ENCODE results near the gene EML4.
A peak's percentile ranks its signal among the peaks of the same experiment; 100 is the strongest.
"Not testable (repeated sequence)": the region's sequence is repeated elsewhere in the genome, so short reads cannot be mapped to it uniquely, and the experiment has no call there.

The EML4 gene

GRCh38 chr2:42334865-42335264, 165.7 kb downstream of the EML4 start:
- not testable (repeated sequence) for DNase-seq (ENCODE audit: low spot score)

GRCh38 chr2:42335514-42336104, 166.5 kb downstream of the EML4 start:
- DNase-seq (ENCODE audit: low spot score): no peak

GRCh38 chr2:42336361-42336965, 167.3 kb downstream of the EML4 start:
- no peak for DNase-seq (ENCODE audit: low spot score)

- peak; percentile 27 for DNase-seq (ENCODE audit: low spot score)
Observed at GRCh38 chr2:42337356-42337820, 168.2 kb downstream of the EML4 start.

- no peak for DNase-seq (ENCODE audit: low spot score)
Observed at GRCh38 chr2:42337846-42338566, 168.9 kb downstream of the EML4 start.

GRCh38 chr2:42338567-42339190, 169.5 kb downstream of the EML4 start:
- DNase-seq (ENCODE audit: low spot score): no peak

- peak; percentile 46 for DNase-seq (ENCODE audit: low spot score)
Observed at GRCh38 chr2:42339191-42339912, 170.2 kb downstream of the EML4 start.

- no peak for DNase-seq (ENCODE audit: low spot score)
Observed at GRCh38 chr2:42340045-42340937, 171.1 kb downstream of the EML4 start.

- no peak for DNase-seq (ENCODE audit: low spot score)
Observed at GRCh38 chr2:42340938-42341636, 171.9 kb downstream of the EML4 start.

- DNase-seq (ENCODE audit: low spot score): no peak
Observed at GRCh38 chr2:42342061-42342794, 173.1 kb downstream of the EML4 start.

- no peak for DNase-seq (ENCODE audit: low spot score)
Observed at GRCh38 chr2:42342795-42343241, 173.7 kb downstream of the EML4 start.

GRCh38 chr2:42345986-42346385, 176.8 kb downstream of the EML4 start:
- no peak for DNase-seq (ENCODE audit: low spot score)

GRCh38 chr2:42346856-42347255, 177.7 kb downstream of the EML4 start:
- DNase-seq (ENCODE audit: low spot score): not testable (repeated sequence)

- DNase-seq (ENCODE audit: low spot score): not testable (repeated sequence)
Observed at GRCh38 chr2:42347518-42347917, 178.4 kb downstream of the EML4 start.

- DNase-seq (ENCODE audit: low spot score): no peak
Observed at GRCh38 chr2:42348113-42348805, 179.1 kb downstream of the EML4 start.

- no peak for DNase-seq (ENCODE audit: low spot score)
Observed at GRCh38 chr2:42350434-42351063, 181.4 kb downstream of the EML4 start.

GRCh38 chr2:42351864-42352263, 182.7 kb downstream of the EML4 start:
- DNase-seq (ENCODE audit: low spot score): no peak

- DNase-seq (ENCODE audit: low spot score): no peak
Observed at GRCh38 chr2:42353792-42354429, 184.8 kb downstream of the EML4 start.
